GM18907 (cell line): Measurements from ENCODE around the gene PARP16.
A peak's percentile ranks its signal among the peaks of the same experiment; 100 is the strongest.

Experiments used
- ATAC-seq: cut with Tn5 transposase; IDR thresholded peaks from one replicate; pipeline ENCODE4 v1.9.1; 2021; ENCODE audit warnings: mild to moderate bottlenecking, moderate library complexity; ENCODE audit not compliant: unreplicated experiment

PARP16 gene

DNA sequence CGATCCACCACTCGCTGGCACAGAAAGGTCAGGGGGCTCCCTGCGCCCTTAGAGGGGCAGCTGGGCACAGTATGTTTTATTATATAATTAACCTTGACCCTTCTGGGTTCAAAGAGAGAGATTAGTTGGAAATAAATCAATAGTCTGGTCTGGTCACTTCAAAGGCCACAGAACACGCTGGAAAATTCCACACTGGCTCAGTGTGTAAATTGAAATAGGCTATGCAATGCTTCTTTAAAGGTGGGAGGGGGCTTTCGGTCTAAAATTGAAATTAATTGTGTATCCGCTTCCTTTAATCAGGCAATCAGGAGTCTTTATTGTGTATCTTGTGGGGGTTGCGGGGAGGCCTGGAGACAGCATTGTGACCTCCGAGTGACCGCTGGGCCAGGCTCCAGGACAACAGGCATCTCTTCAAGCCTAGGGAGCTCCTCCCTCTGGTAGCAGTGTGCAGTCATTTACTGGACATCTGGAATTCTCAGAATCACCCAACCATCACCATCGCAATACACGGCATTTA, 25.8 kb upstream of the PARP16 start:
- ATAC-seq: no peak

DNA sequence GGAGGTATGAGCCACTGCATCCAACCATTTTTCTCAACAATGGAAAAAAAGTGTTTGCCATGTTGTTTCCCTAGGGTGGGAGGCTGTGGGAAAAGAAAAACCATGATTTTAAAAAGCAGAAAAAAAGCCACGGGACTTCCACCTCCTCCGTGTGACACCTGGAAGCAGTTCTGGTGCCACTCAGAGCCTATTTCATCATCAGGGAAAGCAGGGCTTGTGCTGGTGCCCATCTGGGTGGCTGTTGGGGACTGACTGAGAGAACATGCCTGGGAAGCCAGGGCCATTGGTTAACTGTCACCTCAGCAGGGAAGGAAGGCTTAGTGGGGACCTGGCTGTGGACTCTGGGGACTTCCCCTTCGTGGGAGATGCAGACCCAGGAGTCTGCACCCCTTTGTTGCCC, 25.1 kb upstream of the PARP16 start:
- ATAC-seq: no peak

DNA sequence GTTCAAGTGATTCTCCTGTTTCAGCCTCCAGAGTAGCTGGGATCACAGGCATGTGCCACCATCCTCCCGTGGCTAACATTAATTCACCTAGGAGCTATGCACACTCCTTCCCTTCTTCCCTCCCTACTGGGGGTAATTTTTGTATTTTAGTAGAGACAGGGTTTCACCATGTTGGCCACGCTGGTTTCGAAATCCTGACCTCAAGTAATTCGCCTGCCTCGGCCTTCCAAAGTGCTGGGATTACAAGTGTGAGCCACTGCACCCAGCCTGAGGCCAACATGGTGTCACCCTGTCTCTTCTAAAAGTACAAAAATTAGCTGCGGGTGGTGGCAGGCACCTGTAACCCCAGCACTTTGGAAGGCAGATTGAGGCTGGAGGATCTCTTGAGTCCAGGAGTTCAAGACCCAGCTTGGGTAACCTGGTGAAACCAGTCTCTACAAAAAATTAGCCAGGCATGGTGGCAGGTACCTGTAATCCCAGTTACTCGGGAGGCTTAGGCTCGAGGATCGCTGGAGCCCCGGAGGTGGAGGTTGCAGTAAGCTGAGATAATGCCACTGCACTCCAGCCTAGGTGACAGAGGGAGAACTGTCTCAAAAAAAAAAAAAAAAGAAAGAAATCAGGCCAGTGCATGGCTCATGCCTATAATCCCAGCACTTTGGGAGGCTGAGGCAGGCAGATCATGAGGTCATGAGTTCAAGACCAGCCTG, 23.9 kb upstream of the PARP16 start:
- ATAC-seq: no peak

DNA sequence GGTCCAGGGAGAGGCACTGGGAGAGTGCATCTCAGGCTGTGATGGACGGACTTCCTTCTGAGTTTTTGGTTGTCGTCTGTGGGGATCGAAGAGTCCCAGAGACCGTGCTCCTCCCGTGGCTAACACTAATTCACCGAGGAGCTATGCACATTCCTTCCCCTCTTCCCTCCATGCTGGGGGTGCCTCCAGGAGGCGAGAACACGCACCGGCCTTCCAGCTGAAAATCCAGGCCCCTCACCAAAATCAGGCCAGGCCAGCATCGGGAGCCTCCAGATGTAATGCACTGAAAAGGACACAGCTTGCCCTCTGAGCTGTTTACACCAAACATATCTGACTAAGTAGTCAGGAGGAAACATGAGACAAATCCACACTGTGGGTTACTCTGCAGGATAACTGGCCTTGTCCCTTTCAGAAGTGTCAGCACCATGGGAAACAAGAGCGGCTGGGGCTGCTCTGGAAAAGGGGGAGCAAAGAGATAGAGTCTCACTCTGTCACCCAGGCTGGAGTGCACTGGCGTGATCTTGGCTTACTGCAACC, 23.3 kb upstream of the PARP16 start:
- no peak for ATAC-seq

DNA sequence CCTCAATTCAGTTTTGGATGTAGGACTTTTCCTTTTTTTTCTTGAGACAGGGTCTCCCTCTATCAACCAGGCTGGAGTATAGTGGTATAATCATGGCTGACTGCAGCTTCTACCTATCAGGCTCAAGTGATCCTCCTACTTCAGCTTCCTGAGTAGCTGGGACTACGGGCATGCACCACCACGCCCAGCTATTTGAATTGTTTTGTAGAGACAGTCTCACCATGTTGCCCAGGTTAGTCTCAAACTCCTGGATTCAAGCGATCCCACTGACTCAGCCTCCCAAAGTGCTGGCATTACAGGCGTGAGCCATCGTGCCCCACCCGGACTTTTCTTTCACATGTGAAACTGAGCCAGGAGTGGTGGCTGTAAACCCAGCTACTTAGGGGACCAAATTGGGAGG, 21.3 kb upstream of the PARP16 start:
- no peak for ATAC-seq

DNA sequence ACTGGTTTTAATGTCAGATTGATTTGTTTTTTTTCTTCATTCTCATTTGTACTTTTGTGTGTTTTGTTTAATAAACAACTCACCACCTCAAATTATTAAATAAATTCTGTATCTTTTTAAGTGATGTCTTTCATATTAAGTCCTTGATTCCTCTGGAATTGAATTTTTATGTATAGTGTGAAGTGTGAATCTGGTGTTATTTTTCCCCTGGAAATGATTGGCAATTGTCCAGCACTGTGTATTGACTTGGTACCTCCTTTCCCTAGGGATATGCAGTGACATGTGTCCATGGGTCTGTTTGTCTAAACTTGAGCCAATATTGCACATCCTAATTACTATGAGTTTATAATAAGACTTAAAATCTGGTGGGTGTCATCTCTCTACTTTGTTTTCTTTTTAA, 19.9 kb upstream of the PARP16 start:
- no peak for ATAC-seq

DNA sequence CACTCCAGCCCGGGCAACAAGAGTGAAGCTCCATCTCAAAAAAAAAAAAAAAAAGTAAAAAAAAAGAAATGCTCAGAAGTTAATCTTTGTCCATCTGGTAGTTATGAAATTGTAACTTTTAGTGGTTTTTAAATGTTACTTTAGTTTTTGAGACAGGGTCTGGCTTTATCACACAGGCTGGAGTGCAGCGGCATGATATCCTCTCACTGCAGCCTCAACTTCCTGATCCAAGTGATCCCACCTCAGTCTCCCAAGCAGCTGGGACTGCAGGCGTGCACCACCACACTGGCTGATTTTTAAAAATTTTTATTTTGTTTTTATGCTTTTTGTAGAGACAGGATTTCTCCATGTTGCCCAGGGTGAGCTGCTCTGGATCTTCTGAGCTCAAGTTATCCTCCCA, 19.1 kb upstream of the PARP16 start:
- no peak for ATAC-seq

DNA sequence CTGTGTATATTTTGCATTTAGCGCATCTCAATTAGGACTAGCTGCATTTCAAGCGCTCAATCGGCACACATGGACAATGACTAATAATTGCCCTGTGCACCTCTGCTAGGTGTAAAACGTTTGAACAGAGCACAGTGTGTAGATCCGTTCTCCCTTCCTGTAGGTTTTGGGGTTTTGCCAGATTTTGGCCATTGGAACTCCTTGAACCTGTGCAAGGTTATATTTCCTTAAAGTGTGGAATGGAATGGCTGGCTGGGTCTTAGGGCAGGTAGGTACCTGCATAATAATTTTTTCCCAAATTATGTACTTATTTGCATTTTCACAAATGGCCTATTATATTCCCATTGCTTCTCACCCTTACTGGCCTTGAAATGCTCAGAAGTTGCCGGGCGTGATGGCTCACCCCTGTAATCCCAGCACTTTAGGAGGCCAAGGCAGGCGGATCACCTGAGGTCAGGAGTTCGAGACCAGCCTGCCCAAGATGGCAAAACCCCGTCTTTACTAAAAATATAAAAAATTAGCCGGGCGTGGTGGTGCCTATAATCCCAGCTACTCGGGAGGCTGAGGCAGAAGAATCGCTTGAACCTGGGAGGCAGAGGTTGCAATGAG, 18.6 kb upstream of the PARP16 start:
- ATAC-seq: no peak

DNA sequence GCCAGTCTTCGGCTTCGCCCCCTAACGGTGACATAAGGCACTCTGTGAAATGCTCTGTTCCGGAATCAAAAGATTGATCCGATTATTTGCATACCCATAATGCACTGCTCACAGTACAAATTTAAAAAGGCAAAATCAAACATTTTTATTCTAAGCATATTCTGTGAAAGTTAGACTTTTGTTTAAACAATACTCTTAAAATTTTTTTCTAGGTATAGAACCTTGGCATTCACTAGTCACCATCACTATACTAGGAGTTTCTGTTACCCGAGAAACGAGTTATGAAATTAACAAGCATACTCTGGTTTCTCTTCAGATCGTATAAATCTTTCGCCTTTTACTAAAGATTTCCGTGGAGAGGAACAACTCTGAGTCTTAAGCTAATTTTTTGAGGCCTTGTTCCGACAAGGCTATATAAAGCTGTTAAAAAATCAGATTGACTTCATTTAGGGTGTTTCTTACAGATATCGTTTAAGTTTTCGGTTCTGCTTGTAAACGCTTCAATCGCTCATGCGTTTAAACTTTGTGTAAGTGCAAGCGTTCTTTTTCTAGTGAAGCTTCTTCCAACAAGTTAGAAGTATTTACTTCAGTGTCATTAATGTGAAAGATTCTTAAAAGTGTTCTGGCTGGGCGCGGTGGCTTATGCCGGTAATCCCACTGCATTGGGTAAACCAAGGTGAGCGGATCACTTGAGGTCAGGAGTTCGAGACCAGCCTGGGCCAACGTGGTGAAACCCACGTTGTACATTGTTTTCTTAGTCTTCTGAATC, 17.9 kb upstream of the PARP16 start, which contains the start of gene RNU5B-1:
Gene RNU5B-1 (plus strand): TSS at position 297 of the 769 bp plus-strand sequence.
- peak; percentile 69 for ATAC-seq

DNA sequence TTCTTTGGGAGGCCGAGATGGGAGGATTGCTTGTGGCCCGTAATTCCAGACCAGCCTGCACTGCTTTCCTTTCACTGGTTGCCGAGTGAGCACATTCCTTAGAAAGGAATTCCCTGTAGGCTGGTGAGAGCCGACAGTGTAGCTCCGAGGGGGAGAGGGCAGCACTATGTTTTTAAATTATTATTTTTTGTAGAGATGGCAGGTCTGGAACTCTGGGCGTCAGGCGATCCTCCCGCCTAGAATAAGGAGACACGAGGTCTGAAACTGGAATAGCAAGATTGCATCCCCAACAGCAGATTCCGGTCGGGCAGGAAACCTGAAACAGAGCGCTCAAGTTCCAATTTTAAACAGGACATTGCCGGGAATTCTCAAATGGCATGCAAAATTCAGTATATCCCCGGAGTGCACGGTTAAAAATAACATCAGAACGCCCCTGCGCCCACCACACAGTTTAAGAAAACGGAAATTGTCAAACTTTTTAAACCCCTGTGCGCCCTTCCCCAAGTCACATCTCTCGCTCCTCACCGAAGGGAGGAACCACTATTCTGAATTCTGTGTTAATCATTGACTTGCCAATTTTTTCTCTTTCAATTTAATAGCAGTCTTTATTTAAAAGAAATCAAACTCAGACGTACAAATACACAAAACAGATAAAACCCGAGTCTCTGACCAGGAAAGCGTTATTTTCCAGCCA, 17.2 kb upstream of the PARP16 start:
- ATAC-seq: peak; percentile 17

DNA sequence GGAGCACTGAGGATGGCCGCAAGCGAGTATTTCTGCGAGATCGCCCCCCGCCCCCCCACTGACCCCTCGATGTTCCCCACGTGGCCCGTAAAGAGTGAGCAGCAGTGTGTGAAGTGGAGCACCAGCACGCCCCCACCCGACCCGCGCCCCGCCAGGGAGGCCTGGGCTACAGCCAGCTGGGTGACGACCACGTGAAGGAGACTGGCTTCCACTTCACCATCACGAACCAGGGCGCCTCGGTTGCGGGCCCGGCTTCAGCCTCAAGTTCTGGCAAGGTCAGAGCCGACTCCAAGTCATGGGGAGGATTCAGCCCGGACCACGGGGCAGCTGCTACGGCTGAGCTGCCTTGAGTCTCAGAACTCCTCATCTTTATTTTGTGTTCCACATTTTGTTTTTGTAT, 15.4 kb upstream of the PARP16 start:
- no peak for ATAC-seq

DNA sequence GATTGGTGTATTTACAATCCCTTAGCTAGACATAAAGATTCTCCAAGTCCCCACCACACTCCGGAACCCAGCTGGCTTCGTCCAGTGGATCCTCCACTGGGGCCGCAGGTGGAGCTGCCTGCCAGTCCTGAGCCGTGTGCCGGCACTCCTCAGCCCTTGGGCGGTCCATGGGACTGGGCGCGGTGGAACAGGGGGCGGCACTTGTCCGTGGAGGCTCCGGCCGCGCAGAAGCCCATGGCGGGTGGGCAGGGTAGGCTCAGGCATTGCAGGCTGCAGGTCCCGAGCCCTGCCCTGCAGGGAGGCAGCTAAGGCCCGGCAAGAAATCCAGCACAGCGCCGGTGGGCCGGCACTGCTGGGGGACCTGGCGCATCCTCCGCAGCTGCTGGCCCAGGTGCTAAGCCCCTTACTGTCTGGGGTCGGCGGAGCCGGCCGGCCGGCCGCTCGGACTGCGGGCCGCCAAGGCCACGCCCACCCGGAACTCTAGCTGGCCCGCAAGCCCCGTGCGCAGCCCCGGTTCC, 14.3 kb upstream of the PARP16 start:
- no peak for ATAC-seq

DNA sequence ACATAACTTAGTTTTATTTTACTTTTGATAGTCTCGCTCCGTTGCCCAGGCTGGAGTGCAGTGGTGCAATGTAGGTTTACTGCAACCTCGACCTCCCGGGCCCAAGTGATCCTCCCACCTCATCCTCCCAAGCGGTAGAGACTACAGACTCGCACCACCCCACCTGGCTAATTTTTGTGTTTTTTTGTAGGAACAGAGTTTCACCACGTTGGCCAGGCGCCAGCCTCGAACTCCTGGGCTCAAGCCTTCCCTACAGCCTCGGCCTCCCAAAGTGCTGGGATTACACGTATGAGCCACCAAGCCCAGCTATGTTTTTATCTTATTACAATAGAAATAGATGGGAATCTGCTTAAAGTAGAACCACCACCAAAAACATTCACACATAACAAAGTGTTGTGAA, 12.0 kb upstream of the PARP16 start:
- ATAC-seq: no peak

DNA sequence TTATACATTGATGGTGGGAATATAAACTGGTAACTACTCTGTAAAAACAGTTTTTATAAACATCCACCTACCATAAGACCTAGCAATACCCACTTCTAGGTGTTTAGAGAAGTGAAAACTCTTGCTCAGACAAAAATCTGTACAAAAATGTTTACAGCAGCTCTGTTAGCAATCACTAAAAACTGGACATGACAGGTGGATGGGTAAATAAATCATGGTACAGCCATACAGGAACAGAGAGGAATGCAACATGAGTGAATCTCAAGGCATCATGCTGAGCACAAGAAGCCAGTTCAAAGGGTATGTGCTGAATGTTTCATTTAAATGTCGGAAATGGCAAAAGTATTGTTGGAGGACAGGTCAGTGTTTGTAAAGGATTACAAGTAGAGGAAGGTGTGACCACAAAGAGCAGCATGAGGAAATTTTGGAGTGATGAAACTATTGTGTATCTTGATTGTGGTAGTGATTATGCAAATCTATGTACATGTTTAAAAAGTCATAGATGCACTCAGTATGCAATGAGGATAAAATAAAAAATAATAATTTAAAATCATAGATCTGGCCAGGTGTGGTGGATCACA, 6.3 kb upstream of the PARP16 start:
- ATAC-seq: no peak

DNA sequence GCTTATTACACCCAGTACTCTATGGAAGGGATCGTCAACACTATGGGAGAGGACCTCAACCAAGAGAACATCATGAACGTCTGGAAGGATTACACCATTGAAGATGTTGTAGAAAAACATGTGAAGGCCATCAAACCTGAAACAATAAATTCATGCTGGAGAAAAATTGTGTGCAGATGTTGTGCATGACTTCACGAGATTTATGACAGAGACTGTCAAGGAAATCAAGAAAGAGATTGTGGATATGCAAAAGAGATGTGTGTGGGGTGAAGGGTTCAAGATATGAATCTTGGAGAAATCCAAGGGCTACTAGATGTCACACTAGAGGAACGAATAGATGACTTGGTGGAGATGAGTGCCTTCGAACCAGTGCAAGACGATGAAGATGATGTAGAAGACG, 3.5 kb upstream of the PARP16 start:
- no peak for ATAC-seq

DNA sequence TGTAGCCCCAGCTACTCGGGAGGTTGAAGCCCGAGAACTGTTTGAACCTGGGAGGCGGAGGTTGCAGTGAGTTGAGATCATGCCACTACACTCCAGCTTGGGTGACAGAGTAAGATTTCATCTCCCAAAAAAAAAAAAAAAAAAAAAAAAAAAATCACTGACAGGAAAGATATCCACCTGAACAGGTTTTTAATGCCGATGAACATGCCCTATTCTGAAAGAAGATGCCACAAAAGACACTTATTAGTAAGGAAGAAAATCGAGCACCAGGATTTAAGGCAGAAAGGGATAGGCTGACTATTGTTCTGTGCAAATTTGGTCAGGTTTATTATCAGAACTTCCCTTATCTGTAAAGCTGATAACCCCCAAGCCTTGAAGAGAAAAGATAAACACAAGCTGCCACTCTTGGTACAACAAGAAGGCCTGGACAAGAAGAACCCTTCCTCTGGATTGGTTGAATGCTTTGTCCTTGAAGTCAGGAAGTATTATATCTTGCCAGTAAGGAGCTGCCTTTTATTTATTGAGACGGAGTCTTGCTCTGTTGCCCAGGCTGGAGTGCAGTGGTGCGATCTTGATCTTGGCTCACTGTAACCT, 2.7 kb upstream of the PARP16 start:
- no peak for ATAC-seq

DNA sequence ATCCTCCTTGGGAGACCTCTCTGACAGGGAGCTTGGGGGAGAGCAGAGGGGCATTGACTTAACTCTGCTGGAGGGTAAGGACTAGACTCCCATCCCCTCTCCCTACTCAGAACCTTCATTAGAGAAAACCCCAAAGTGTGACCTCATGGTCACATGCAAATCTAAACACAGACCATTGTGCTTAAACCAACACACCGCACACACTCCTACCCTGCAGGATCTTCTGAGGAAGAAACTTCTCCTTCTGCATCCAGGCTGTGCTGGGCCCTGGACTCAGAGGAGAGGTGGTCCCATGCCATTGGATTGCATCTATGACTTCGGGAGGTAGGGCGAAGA, 805 bp upstream of the PARP16 start:
- ATAC-seq: no peak

DNA sequence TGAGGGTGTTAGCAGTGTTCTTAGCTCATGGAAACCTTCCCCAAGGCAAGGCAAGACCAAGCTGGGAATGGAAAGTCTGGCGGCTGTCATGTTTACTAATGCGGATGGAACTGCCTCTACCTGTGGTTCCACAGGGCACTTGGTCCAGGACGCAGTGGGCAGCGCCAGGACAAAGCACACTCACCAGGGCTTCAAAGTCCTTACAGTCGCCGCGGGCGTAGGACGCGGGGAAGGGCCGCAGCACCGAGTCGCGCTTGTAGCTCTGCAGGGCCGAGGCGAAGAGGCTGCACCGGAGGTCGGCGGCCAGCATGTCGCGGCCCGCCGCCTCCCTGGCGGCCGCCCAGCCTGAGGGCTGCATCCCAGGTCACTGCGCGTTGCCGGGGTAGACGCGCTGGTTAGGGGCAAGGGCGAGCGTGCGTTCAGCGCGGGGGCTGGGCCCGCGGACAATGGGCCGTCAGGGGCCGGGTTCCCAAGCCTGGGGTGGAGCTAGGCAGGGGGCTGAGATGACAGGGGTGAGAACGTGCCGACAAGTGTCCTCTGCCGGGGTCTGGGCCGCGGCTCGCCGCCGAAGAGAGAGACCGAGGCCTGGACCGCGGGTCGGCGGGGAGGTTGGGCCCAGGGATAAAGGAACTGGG, 497 bp downstream of the PARP16 start:
- ATAC-seq: peak; percentile 30

DNA sequence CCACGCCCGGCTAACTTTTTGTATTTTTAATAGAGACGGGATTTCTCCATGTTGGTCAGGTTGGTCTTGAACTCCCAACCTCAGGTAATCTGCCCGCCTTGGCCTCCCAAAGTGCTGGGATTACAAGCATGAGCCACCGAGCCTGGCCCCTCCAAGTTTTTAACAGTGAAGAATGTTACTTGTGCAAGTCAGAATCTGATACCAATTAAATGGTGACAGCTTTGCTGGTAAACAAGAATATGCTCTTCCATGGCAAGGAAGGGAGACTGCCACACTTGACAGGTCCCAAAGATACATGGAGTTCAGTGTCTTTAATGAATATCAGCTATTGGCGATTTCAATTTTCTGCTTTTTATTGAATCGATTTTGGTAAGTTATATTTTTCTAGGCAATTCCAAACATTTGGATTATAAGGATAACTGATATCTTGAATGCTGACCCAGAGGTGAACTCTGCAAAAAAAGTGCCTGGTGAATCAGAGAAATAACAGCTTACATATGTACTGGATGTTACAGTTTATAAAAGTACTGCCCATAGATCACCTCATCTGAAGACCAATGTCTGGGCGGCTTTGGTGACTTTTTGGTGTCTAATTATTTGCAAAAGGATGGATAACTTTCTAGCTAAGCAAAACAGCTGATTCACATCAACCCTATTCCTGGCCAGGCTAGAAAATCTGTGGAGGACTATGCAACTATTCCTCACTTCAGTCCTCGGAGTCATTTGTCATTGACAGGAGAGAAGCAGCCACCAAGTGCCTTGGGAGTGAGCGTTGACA, 1.2 kb downstream of the PARP16 start:
- ATAC-seq: no peak
